Adipose tissue (tissue), 3 donors: Measurements from ENCODE around the gene RNF135. TPM values are rescaled to one million over a fixed set of nuclear protein-coding genes. Genes with fewer than 3 reads are reported as not detected.
"Not testable (repeated sequence)": the region's sequence is repeated elsewhere in the genome, so short reads cannot be mapped to it uniquely, and the experiment has no call there.

Experiments used
- H3K27ac ChIP-seq: one replicate; pipeline ENCODE4 v1.5.1; 2013; ENCODE audit warnings: low read depth, low read length
- WGBS, 3 donors: extraction: QIAGEN DNeasy Blood & Tissue Kit; methylation state at CpG; one replicate each; pipeline ENCODE4 v1.1.7; 2013; 5-methylcytosine and 5-hydroxymethylcytosine counted together
- polyA plus RNA-seq, 3 donors: library from polyadenylated mRNA; stranded (reverse); fragments of 200-250 nt; gene quantifications; one replicate each; pipeline ENCODE4 v1.2.3, GENCODE V29; 2013
- donor health status: healthy with polysubstance abuse.
- donor health status: Bipolar disorder and iron deficiency.
- donor health status: healthy.

The RNF135 gene
- polyA plus RNA-seq, 3 donors = 10.7 to 27.2 (median 20.1) TPM

GRCh38 chr17:30950669-30951399 is 20.0 kb upstream of the RNF135 start:
- 45 to 73% (median 50%) methylated on average over 9 of the region's 9 CpGs for WGBS, 3 donors
- no peak overlapping the region for H3K27ac ChIP-seq

- WGBS, 3 donors = 49 to 88% (median 68%) methylated on average over 9 of the region's 9 CpGs
- no peak overlapping the region for H3K27ac ChIP-seq
These were observed 18.0 kb upstream of the RNF135 start for GRCh38 chr17:30952638-30953393.

GRCh38 chr17:30954046-30954830 is 16.6 kb upstream of the RNF135 start:
- WGBS, 3 donors = 58 to 91% (median 61%) methylated on average over 6 of the region's 6 CpGs
- H3K27ac ChIP-seq = peak overlapping the region; percentile 44

GRCh38 chr17:30956764-30957374 is 14.0 kb upstream of the RNF135 start:
- H3K27ac ChIP-seq = no peak overlapping the region
- 35 to 58% (median 35%) methylated on average over 8 of the region's 8 CpGs for WGBS, 3 donors

- 89 to 95% (median 91%) methylated on average over 6 of the region's 6 CpGs for WGBS, 3 donors
- no peak overlapping the region for H3K27ac ChIP-seq
These were observed 13.1 kb upstream of the RNF135 start for GRCh38 chr17:30957741-30958140.

GRCh38 chr17:30958187-30958586 is 12.7 kb upstream of the RNF135 start:
- 57 to 79% (median 68%) methylated on average over 7 of the region's 7 CpGs for WGBS, 3 donors
- H3K27ac ChIP-seq = no peak overlapping the region

- no peak overlapping the region for H3K27ac ChIP-seq
- WGBS, 3 donors = 79 to 81% (median 81%) methylated on average over 9 of the region's 9 CpGs
These were observed 9.3 kb upstream of the RNF135 start for GRCh38 chr17:30961209-30962188.

GRCh38 chr17:30964312-30964711 is 6.5 kb upstream of the RNF135 start:
- H3K27ac ChIP-seq = not testable (repeated sequence)
- WGBS, 3 donors = 93 to 99% (median 96%) methylated on average over 8 of the region's 8 CpGs

- H3K27ac ChIP-seq = no peak overlapping the region
- 81 to 88% (median 88%) methylated on average over 5 of the region's 5 CpGs for WGBS, 3 donors
These were observed 6.0 kb upstream of the RNF135 start for GRCh38 chr17:30964876-30965275.

GRCh38 chr17:30965686-30966085 is 5.2 kb upstream of the RNF135 start:
- WGBS, 3 donors = 84 to 91% (median 88%) methylated on average over 3 of the region's 3 CpGs
- H3K27ac ChIP-seq = no peak overlapping the region

- not testable (repeated sequence) for H3K27ac ChIP-seq
- 89 to 94% (median 91%) methylated on average over 13 of the region's 13 CpGs for WGBS, 3 donors
These were observed 2.9 kb upstream of the RNF135 start for GRCh38 chr17:30967911-30968310.

GRCh38 chr17:30969989-30970830 is 629 bp upstream of the RNF135 start:
- peak overlapping the region; percentile 22 for H3K27ac ChIP-seq
- WGBS, 3 donors = 7 to 8% (median 8%) methylated on average over 31 of the region's 31 CpGs

- no peak overlapping the region for H3K27ac ChIP-seq
- WGBS, 3 donors = 84 to 95% (median 90%) methylated on average over 8 of the region's 8 CpGs
These were observed 4.4 kb downstream of the RNF135 start for GRCh38 chr17:30975042-30975820.

- H3K27ac ChIP-seq = not testable (repeated sequence)
- WGBS, 3 donors = 92 to 95% (median 93%) methylated on average over 5 to 8 of the region's 33 CpGs
These were observed 9.1 kb downstream of the RNF135 start for GRCh38 chr17:30979919-30980318.

- no peak overlapping the region for H3K27ac ChIP-seq
- 80 to 88% (median 87%) methylated on average over 8 of the region's 8 CpGs for WGBS, 3 donors
These were observed 11.0 kb downstream of the RNF135 start for GRCh38 chr17:30981531-30982519.
